ENCODE measurements around the gene TOM1L2.

Gene TOM1L2

GRCh38 chr17:17994271-17995069, 22.3 kb upstream of the TOM1L2 start:
- DNase-seq = no peak

GRCh38 chr17:17993852-17994251, 21.7 kb upstream of the TOM1L2 start:
- no peak for DNase-seq

- DNase-seq = no peak
These were observed 21.2 kb upstream of the TOM1L2 start for GRCh38 chr17:17993366-17993765.

- no peak for DNase-seq
These were observed 18.1 kb upstream of the TOM1L2 start for GRCh38 chr17:17990282-17990681.

GRCh38 chr17:17989618-17990017, 17.4 kb upstream of the TOM1L2 start:
- DNase-seq = no peak

DNA sequence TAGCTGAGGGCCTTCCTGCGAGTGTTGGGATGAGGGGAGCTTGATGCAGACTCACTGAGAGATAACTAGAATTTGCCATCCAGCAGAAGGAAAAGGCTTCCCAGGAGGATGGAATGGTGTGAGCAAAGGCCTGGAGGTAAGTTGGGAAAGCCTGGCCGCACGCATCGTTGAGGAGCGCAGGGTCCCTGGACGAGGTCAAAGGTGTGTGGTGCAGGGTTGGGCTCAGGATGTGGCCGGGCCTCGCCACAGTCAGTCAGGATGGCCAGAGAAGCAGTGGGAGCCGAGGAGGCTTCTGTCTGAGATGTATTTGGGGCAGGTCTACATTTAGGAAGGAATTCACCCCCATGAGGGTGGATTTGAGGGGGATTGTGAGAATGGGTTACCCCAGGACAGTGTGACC, 16.9 kb upstream of the TOM1L2 start:
- DNase-seq = no peak

DNA sequence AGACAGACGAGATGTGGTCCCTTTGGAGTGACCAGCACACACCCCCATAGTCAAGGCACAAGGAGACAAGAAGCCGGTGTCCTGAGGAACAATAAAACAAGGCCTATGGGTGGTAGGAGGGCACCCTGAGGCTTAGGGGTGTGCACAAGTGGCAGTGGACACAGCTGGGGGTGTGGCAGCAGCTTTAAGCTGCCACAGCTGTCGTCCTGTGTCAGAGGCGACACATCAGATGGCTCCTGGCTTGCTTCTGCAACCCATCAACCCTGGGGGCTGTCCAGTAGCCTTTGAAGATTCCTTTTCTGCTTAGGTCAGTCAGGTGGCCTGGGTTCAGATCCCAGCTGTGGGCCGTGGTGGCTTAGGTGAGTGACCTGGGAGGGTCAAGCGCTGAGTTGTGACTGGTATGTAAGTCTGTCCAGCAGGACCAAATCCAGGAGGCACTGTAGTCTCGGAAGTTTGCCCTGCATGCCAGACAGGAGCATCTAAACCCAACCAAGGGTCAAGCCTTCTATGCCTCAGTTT, 16.3 kb upstream of the TOM1L2 start:
- DNase-seq = no peak

DNA sequence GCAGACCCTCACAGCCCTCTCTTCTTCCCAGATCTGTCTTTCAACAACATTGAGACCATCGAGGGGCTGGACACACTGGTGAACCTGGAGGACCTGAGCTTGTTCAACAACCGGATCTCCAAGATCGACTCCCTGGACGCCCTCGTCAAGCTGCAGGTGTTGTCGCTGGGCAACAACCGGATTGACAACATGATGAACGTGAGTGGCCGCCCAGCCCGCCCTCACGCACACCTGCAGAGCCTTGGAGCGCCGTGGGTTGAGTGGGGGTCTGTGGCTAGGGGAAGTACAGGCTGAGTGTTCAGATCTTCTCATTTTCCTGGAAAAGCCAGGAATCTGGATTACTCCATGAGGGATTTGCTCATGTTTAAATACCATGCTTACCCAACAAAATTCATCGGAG, 15.7 kb upstream of the TOM1L2 start:
- no peak for DNase-seq

DNA sequence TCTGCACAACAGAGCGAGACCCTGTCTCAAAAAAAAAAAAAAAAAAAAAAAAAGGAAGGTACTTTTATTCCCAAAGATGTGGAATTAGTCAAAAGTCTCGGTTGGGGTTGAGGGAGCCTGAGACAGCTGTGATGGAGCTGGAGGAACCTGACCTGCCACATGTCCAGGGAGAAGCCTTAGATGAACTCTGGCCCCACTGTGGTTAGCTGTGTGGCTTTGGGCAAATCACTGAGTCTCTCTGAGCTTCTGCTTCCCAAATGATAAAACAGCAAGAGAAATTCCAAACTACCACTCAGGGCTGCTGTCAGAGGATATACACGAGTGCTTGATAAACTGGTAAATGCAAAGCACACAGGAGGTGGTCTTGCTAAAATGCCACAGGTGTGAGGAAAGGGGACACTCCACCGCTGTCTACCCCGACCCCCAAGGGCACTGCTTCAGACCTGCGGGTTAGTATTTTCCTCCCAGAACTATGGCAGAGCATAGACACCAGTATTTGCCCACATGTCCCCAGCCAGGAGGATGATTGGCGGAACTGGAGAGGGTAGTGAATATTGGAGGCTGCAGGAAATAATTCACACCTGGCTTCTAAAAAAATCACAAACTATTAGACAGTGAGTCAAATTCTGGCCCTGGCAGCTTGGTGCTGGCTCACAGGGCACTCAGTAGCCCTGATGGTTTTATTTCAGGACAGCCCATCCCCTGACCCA, 15.1 kb upstream of the TOM1L2 start:
- no peak for DNase-seq

DNA sequence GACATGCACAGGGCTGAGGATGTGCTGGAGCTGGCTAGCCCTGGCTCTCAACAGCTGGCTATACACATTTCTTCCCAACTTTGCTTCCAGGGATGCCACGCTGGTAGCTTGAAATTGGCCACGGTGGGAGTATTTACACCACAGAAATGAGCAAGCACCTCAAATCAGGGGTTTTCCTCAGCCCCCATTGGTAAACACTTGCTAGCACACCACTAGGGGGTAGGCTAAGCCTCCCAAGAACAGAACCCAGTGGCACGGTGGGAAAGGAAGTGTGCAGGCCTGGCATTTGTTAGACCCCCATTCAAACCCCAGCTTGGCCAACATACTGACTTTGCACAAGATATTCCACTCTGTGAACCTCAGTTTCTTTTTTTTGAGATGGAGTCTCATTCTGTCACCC, 13.4 kb upstream of the TOM1L2 start:
- DNase-seq = no peak

DNA sequence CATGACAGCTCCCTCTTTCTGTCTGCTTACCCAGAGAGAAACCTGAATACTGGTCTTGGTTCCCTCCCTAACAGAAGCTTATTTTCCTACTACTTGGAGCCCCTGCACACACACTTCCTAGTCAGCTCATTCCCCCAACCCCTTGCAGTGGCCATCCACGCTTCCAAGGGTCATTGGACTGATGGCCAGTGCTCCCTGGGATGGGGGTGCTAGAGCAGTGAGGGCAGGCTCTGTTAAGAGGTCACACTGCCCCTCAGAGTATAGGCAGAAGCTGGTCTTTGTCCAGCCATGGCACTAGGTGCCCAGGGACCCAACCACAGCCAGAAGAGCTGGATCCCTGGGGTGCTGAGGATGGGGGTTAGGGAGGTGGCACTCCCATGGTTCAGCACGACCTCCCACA, 13.0 kb upstream of the TOM1L2 start:
- DNase-seq = no peak

- DNase-seq = no peak
These were observed 11.6 kb upstream of the TOM1L2 start for GRCh38 chr17:17983776-17984175.

DNA sequence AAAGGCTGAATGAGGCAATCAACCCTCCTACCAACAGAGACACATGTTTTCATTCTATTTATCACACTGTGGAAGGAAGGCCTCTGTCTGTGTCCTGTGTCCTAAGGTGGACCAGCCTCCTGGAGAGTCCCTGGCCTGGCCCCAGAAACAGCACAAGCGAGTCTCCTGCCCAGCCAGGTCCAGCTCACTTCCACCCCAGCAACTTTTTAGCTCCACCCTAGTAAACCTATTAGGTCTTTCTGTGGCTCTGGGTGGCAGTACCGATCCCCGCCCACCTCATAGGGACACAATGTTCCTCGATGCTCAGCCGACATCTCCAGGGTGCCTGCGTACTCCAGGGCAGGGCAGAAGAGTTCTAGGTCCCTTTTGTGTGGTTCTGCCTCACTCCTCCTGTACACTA, 11.2 kb upstream of the TOM1L2 start:
- DNase-seq = no peak

- no peak for DNase-seq
These were observed 10.6 kb upstream of the TOM1L2 start for GRCh38 chr17:17982801-17983200.

DNA sequence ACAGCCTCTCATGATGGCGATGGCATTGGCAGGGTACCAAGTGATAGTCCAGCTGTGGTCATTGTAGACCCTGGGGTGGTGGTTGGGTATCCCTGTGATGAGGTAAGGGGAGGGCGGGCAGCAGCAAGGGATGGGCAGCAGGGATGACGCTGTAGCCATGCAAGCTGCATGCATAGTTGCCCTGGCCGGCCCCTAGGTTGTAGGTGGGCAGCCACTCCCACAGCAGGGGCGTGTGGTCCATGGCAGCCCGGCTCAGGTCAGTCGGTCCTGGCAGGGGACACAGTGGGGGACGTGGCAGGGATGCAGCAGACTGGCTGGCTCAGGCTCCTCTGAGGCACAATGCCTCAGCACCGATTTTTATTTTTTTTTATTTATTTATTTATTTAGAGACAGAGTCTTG, 9.1 kb upstream of the TOM1L2 start:
- no peak for DNase-seq

GRCh38 chr17:17979778-17980177, 7.6 kb upstream of the TOM1L2 start:
- DNase-seq = no peak

DNA sequence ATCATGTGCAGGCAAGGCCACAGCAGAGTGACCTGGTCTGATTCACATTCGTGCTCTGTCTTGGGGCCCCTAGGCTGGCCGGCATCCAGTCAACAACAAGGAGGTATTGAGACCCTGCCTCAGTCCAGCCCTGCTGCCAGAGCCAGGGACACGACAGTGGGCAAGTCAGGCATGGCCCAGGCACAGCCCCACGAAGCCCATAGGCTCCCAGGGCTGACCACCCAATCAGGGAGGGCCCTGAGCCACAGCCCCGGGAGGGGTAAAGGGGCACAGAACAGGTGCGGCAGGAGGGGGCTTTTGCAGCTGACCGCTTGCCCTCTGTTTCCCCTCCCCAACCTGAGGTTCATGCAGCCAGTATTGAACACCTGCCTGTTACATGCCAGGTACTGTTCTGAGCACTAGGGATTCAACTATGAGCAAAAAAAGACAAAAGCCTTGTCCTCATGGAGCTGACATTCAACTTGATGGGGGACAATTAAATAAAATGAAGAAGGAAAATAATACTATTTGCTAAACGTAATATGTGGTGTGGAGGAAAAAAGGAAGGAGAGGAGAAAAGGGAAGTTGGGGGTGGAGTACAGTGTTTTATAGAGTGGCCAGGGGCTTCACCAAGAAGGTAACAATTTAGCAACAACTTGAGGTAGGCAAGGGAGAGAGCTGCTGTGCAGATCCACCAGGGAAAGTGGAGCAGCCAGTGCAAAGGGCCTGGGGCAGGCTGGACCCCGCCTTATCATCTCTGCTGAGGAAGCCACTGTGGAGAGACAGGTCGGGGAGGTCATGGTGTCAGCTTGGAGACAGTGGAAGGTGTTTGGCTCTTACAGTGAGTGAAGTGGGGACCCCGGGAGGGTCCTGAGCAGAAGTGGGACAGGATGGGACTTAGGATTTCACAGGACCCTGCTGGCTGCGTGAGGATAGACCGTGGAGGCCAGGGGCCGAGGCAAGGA, 6.6 kb upstream of the TOM1L2 start:
- DNase-seq = no peak

DNA sequence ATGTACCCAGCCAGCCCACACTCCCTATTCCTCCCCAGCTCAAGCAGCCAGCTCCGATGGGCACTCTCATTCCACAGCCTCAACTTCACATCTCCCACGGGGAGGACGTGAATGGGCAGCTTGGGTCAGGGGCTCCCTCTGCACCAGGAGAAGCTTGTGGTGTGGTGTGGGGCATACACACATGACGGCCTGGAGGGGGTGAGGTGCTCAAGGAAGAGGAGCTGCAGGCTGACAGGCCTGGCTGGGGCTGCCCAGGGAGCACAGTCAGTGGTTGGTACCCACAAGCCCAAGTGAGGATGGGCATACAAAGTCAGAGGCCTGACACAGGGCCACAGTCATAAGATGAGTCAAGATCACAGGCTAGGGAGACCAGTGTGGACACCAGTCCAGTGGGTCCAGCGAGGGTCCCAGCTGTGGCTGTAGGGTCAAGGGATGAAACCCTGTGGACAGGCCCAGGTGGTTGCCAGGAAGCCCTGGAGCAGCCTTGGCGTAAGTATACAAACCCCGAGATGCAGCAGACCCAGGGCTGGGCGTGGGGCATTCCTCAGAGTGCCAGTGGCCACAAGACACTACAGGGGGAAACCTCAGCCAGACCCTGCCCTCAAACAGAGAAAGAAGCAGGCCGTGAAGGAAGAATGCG, 4.9 kb upstream of the TOM1L2 start:
- DNase-seq = no peak

DNA sequence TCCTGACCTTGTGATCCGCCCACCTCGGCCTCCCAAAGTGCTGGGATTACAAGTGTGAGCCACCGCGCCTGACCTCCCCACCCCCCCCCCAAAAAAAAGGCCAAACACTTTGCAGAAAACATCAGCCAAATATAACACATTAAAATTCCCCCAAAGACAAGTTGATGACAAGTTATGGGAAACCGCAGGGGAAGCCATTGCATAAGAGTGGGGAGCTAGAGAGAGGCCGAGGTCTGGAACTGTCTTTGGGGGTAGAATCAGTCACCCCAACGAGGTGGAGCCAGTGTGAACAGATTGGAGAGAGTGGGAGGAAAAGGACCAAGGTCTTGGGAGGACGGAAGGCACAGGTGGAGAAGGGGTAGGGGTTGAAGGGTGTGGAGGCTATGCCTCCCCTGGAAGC, 3.2 kb upstream of the TOM1L2 start:
- DNase-seq = no peak

- DNase-seq = no peak
These were observed 703 bp upstream of the TOM1L2 start for GRCh38 chr17:17972952-17973254.

DNA sequence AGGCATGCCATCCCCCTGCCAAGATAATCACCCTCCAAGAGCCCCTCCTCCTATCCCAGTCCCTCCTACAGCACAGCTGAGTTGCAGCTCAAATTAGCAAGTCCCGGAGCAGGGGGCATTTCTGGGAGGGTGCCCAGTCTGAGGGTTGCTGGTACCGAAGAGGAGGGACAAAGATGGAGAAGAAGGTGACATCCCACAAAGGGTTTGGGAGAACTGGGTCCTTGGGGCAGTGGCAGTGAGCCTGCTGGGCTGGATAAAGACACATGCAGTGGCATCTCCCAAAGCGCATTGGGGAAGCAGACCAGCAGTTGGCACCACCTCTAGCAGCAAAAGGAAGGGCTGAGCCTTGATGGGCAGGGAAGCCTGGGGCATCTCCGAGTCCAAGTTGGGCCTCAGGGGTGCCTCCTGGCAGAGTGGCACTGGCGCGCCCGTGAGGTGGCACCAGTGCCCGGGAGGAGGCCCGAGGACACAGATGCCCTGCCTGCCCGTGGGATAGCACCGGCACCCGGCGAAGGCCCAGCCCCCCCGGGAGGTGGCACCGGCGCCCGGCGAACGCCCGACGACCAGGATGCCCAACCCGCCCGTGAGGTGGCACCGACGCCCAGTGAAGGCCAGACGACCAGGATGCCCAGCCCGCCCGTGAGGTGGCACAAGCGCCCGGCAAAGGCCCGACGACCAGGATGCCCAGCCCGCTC, 622 bp downstream of the TOM1L2 start:
- no peak for DNase-seq

DNA sequence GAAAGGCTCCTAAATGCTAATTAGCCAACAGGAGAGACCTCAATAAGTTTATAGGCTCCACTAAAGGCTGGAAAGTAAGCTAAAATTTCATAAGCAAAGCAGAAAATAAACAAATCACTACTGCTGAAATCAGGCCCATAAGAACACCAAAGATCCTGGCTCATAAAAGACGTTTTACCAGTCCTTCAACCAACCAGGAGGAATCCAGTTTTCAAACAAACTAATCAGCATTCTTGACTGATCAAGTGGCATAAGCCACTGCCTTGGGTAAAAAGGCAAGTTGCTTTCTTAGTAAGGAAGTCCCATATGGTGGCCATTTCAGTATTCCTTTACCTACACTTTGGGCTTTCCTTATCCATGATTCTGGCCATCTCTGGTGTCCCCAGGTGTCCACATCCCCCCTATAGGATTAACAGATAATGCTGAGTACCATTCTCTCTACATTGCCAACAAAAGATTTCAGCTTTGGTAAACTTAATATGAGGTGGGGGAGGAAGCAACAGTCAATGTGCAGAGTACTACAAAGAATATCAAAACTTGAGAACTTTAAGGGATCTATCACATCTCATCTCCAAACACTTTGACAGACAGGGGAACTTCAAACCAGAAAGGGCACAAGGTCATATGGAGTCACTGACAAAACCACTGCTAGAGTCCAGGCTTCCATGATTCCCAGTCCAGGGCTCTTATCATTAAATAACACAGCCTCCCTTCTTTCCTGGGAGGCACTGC, 1.3 kb downstream of the TOM1L2 start:
- no peak for DNase-seq

Measured in activated CD8-positive, alpha-beta memory T cell treated with anti-CD3 and anti-CD28 coated beads for 24 hours (primary cell).